Uterus (tissue), 4 donors: ENCODE data around the gene LDB3. TPM values are rescaled to one million over a fixed set of nuclear protein-coding genes. Genes with fewer than 3 reads are reported as not detected.

ENCODE experiments used
- DNase-seq, 2 donors: peaks; one replicate each; pipeline ENCODE4 v3.0.0-alpha.2; 2019 to 2020
- H3K27ac ChIP-seq, 2 donors: fragments of 200-600 bp; sonication (generic); 1 replicate in 1 of 2; 2 replicates in 1 of 2; pipeline ENCODE4 v1.5.1; 2016 to 2018
- H3K27me3 ChIP-seq, 2 donors: fragments of 200-600 bp; sonication (generic); one replicate each; pipeline ENCODE4 v1.5.1; 2018 to 2019; ENCODE audit warnings: control low read depth in 1 of 2
- H3K36me3 ChIP-seq, 2 donors: fragments of 200-600 bp; sonication (generic); one replicate each; pipeline ENCODE4 v1.5.1; 2019; ENCODE audit warnings: control low read depth in 1 of 2
- H3K4me1 ChIP-seq, 2 donors: fragments of 200-600 bp; sonication (generic); one replicate each; pipeline ENCODE4 v1.5.1; 2018 to 2019; ENCODE audit warnings: control low read depth in 1 of 2
- H3K4me3 ChIP-seq, 2 donors: fragments of 200-600 bp; sonication (generic); 1 replicate in 1 of 2; 2 replicates in 1 of 2; pipeline ENCODE4 v1.5.1; 2018 to 2019; ENCODE audit warnings: mild to moderate bottlenecking in 1 of 2
- H3K9me3 ChIP-seq, 2 donors: fragments of 200-600 bp; sonication (generic); one replicate each; pipeline ENCODE4 v1.5.1; 2019; ENCODE audit warnings: control low read depth in 1 of 2
- POLR2A ChIP-seq, 2 donors: fragments of 450-650 bp; IDR thresholded peaks; one replicate each; pipeline ENCODE4 v1.6.1; 2016; ENCODE audit warnings: antibody characterized with exemption in 2 of 2, mild to moderate bottlenecking in 1 of 2, moderate library complexity in 1 of 2
- intact Hi-C: fragments of 100-400 bp; cut with DNase I; formaldehyde crosslinking; loops from one replicate; pipeline ENCODE4 v1.15.1; 2023; ENCODE audit warnings: low total_unique reads
- total RNA-seq, 4 donors: library from RNA; depleted of rRNA in 3 of 4; stranded (reverse); fragments of >200 nt in 3 of 4; gene quantifications; one replicate each; pipeline versions ENCODE4 v1.1.0 to v1.2.4, GENCODE V29; 2014 to 2023
- TF ChIP-seq, protein P1 (sequence below), 4 experiments: fragments of 200-600 bp in 2 of 4; fragments of 450-650 bp in 2 of 4; sonication (generic) in 2 of 4; IDR thresholded peaks; one replicate each; pipeline ENCODE4 v1.5.1; 2016 to 2019; ENCODE audit warnings: antibody characterized with exemption in 4 of 4, mild to moderate bottlenecking in 2 of 4, moderate library complexity in 1 of 4
- donor health status: DM: yes; HTN: yes; CAD: no.

The LDB3 gene
- total RNA-seq, 4 donors from 2014 or later: 0.97 to 33.4 (median 4.2) TPM

DNA sequence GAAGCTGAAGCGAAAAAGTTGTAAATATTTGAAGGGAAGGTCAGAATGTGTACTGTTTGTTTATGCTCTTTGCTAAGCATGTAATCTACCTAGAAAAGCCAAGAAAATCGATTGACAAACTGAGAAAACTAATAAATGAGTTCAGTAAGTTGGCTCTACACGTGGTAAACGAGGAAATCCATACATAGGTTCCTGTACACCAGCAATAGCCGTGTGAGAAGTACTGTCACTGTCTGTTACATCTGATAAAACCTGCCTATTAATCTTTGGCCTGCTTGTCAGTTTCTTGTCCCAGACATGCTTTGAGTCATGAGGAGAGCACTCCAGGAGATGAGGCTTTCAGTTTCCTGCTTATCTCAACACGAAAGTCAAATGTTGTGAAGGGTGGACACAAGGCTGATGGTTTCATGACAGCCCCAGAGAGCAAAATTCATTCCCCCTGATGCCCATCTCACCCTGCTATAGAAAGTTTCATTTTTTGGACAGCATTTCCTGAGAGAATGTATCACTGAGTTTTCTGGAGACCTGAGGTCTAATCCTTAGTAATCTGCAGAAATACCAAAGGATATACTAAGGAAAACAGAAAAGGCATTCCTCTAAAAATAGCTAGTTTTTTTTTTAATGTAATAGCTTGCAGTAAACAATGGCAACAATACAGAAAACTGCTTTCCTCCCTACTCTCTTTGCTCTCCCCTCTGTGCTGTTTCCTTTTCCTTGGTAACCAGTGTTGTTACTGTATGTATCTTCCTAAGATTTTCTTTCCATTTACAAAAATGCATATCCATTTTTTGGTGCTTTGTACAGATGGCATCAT is 107.0 kb downstream of the LDB3 start:
- Histone ChIP-seq H3K27ac (peak overlapping the region in 1 of 2 donors; percentile 26), H3K4me3 (no peak overlapping the region), H3K27me3 (no peaks in the 10 kb centered on the region), H3K4me1 (no peaks in the 10 kb centered on the region), H3K9me3 (no peaks in the 10 kb centered on the region), H3K36me3 (no peaks in the 10 kb centered on the region)
- no peak for DNase-seq
- intact Hi-C loops: no loop called here
- TF ChIP-seq, protein P1, sequence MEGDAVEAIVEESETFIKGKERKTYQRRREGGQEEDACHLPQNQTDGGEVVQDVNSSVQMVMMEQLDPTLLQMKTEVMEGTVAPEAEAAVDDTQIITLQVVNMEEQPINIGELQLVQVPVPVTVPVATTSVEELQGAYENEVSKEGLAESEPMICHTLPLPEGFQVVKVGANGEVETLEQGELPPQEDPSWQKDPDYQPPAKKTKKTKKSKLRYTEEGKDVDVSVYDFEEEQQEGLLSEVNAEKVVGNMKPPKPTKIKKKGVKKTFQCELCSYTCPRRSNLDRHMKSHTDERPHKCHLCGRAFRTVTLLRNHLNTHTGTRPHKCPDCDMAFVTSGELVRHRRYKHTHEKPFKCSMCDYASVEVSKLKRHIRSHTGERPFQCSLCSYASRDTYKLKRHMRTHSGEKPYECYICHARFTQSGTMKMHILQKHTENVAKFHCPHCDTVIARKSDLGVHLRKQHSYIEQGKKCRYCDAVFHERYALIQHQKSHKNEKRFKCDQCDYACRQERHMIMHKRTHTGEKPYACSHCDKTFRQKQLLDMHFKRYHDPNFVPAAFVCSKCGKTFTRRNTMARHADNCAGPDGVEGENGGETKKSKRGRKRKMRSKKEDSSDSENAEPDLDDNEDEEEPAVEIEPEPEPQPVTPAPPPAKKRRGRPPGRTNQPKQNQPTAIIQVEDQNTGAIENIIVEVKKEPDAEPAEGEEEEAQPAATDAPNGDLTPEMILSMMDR (IDR thresholded peaks at IDR 0.05): no peak
- no peak for TF ChIP-seq POLR2A (IDR thresholded peaks at IDR 0.05)

DNA sequence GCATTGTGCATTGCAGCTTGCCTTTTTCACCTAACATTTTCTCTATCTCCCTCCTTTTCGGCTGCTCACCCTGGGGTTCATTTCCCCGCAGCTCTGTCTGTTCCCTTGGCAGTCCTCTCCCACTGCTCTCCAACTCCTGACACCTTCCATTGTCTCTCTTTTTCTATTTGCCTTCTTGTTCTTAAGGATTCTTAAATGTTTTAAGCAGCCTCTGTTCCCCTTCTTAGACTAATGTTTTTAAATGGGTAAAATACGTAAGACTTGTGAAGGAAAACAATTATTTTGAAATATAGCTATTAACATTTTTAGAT is 107.5 kb downstream of the LDB3 start:
- H3K9me3 ChIP-seq: no peaks in the 10 kb centered on the region
- no peak for DNase-seq
- H3K36me3 ChIP-seq: no peaks in the 10 kb centered on the region
- H3K27me3 ChIP-seq: no peaks in the 10 kb centered on the region
- H3K27ac ChIP-seq: peak overlapping the region in 1 of 2 donors; percentile 26
- TF ChIP-seq, protein P1 (IDR thresholded peaks at IDR 0.05): no peak
- TF ChIP-seq POLR2A (IDR thresholded peaks at IDR 0.05): no peak
- H3K4me1 ChIP-seq: no peaks in the 10 kb centered on the region
- intact Hi-C loops: no loop called here
- H3K4me3 ChIP-seq: no peak overlapping the region

DNA sequence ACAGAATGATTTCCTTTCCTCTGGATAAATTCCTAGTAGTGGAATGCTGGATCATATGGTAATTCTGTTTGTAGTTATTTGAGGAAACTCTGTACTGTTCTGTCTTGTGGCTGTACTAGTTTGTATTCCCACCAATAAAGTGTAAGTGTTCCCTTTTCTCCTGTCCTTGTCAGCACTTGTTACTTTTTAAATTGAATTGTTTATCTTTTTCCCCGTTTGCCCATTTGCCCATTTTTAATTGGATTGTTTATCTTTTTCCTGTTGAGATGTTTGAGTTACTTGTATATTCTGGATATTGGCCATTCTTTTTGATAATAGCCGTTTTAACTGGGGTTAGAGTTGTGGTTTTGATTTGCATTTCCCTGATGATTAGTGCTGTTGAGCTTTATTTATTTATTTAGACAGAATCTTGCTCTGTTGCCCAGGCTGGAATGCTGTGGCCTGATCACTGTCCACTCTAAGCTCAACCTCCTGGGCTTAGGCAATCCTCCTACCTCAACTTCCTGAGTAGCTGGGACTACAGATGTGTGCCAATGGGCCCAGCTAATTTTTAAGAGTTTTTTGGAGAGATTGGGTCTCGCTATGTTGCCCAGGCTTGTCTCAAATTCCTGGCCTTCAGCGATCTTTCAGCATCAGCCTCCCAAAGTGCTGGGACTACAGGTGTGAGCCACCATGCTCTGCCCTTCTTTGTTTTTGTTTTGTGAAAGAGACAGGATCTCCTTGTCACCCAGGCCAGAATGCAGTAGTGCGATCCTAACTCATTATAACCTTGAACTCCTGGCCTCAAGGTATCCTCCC is 111.1 kb downstream of the LDB3 start:
- DNase-seq: no peak
- Histone ChIP-seq H3K27me3 (no peaks in the 10 kb centered on the region), H3K27ac (no peak overlapping the region), H3K4me3 (no peak overlapping the region), H3K36me3 (no peaks in the 10 kb centered on the region), H3K4me1 (no peaks in the 10 kb centered on the region), H3K9me3 (no peaks in the 10 kb centered on the region)
- TF ChIP-seq, protein P1 (IDR thresholded peaks at IDR 0.05): no peak
- no peak for TF ChIP-seq POLR2A (IDR thresholded peaks at IDR 0.05)
- intact Hi-C loops: no loop called here

DNA sequence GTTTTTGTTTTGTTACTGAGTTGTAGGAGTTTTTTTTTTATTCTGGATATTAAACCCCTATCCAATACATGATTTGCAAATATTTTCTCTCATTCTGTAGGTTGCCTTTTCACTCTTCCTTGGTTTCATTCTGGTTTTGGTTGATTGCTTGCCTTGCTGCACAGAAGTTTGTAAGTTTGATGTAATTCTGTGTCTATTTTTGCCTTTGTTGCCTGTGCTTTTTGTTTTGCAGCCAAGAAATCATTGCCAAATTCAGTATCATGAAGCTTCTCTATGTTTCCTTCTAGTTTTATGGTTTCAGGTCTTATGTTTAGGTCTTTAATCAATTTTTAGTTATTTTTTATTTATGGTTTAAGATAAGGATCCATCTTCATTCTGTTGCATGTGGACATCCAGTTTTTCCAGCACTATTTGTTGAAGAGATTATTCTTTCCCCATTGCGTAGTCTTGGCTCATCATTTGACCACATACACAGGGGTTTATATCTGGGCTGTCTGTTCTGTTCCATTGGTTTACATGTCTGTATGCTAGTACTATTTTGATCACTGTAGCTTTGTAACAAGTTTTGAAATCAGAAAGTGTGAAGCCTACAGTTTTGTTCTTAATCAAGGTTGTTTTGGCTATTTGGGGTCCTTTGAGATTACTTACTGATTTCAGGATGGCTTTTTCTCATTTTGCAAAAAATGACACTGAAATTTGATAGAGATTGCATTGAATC is 114.5 kb downstream of the LDB3 start:
- no peaks in the 10 kb centered on the region for H3K9me3 ChIP-seq
- no peak for DNase-seq
- TF ChIP-seq, protein P1 (IDR thresholded peaks at IDR 0.05): no peak
- no peak for TF ChIP-seq POLR2A (IDR thresholded peaks at IDR 0.05)
- no peaks in the 10 kb centered on the region for H3K36me3 ChIP-seq
- peak overlapping the region in 1 of 2 donors; percentile 9 for H3K27ac ChIP-seq
- no peaks in the 10 kb centered on the region for H3K27me3 ChIP-seq
- peaks cover 0 to 3% of the 10 kb centered on the region in 2 donors for H3K4me1 ChIP-seq
- intact Hi-C loops: no loop called here
- no peak overlapping the region for H3K4me3 ChIP-seq
